HepG2 (cell line): ENCODE measurements around the gene RAB8A. TPM values are rescaled to one million over a fixed set of nuclear protein-coding genes. Genes with fewer than 3 reads are reported as not detected.

Experiments used
- ATAC-seq: fragments of 200-7000 bp; cut with Tn5 transposase; 3 replicates; pipeline ENCODE4 v1.9.1; 2020; ENCODE audit warnings: mild to moderate bottlenecking, moderate library complexity
- BruUV-seq: library from RNA; stranded (reverse); fragments of 400-500 nt; replicated peaks from 2 replicates; lab custom pipeline; 2021; lab: Mats Ljungman, UMichigan
- CTCF ChIA-PET: fragments of 300-600 bp; formaldehyde crosslinking; extraction: SDS; loops from one replicate; lab custom pipeline; 2021; ENCODE audit warnings: low total read pairs, inconsistent platforms, low intra/inter-chr PET ratio; lab: Yijun Ruan, JAX
- POLR2A ChIA-PET: fragments of 350-600 bp; sonication (Branson Sonifier 250); formaldehyde crosslinking; loops from one replicate; lab custom pipeline; 2020; ENCODE audit warnings: antibody characterized with exemption, inconsistent platforms; lab: Yijun Ruan, JAX
- DNase-seq: peaks from one replicate; pipeline ENCODE4 v3.0.0-alpha.2; 2015; ENCODE audit warnings: low spot score
- FAIRE-seq: peaks from 3 replicates; lab custom pipeline; 2011; peaks lifted over from hg19 to GRCh38; lab: Jason Lieb, UNC
- H2AFZ ChIP-seq: one replicate; pipeline ENCODE4 v1.6.1; 2011; ENCODE audit warnings: low read length, inconsistent platforms
- H3K27ac ChIP-seq: fragments of 300-600 bp; 3 replicates; pipeline ENCODE4 v1.8.0; 2011; ENCODE audit warnings: mixed run types, mild to moderate bottlenecking, mixed read lengths, low read length, inconsistent platforms; ENCODE audit not compliant: insufficient read depth; ENCODE audit errors: extremely low read length
- H3K27me3 ChIP-seq, 2 experiments: fragments of 200-600 bp in 1 of 2; 2 replicates in 1 of 2; 3 replicates in 1 of 2; pipeline versions ENCODE4 v1.6.0 to v1.8.0; 2011; ENCODE audit warnings: low read length in 2 of 2, mild to moderate bottlenecking in 2 of 2, moderate library complexity in 2 of 2, inconsistent platforms in 1 of 2; ENCODE audit not compliant: insufficient read depth in 2 of 2, control insufficient read depth in 1 of 2
- H3K36me3 ChIP-seq, 2 experiments: fragments of 200-600 bp in 1 of 2; replicated peaks in 1 of 2; 2 replicates in 1 of 2; 3 replicates in 1 of 2; pipeline versions ENCODE4 v1.5.1 to v1.8.0; 2011; ENCODE audit warnings: low read length in 2 of 2, inconsistent platforms in 1 of 2; ENCODE audit not compliant: insufficient read depth in 2 of 2, control insufficient read depth in 1 of 2
- H3K4me1 ChIP-seq: 2 replicates; pipeline ENCODE4 v1.5.1; 2012; ENCODE audit warnings: low read length, inconsistent platforms; ENCODE audit not compliant: insufficient read depth
- H3K4me2 ChIP-seq: 2 replicates; pipeline ENCODE4 v1.6.0; 2011; ENCODE audit warnings: low read depth, low read length, inconsistent platforms
- H3K4me3 ChIP-seq, 3 experiments: fragments of 200-600 bp in 1 of 3; sonication (generic), shearing (Covaris generic) in 1 of 3; replicated peaks in 1 of 3; 2 replicates each; pipeline ENCODE4 v1.5.1; 2011 to 2016; ENCODE audit warnings: low read length in 3 of 3, inconsistent platforms in 2 of 3, low read depth in 2 of 3, mild to moderate bottlenecking in 2 of 3, control low read depth in 1 of 3, mixed read lengths in 1 of 3; ENCODE audit not compliant: insufficient read depth in 1 of 3
- H3K79me2 ChIP-seq: one replicate; pipeline ENCODE4 v1.6.1; 2011; ENCODE audit warnings: low read length, inconsistent platforms; ENCODE audit not compliant: insufficient read depth
- H3K9ac ChIP-seq: 2 replicates; pipeline ENCODE4 v1.6.0; 2011; ENCODE audit warnings: mild to moderate bottlenecking, low read depth, low read length, inconsistent platforms; ENCODE audit not compliant: insufficient read depth
- H3K9me3 ChIP-seq: 2 replicates; pipeline ENCODE4 v1.5.1; 2012; ENCODE audit warnings: mild to moderate bottlenecking, low read length
- H4K20me1 ChIP-seq: 2 replicates; pipeline ENCODE4 v1.6.0; 2011; ENCODE audit warnings: inconsistent platforms, mild to moderate bottlenecking, low read length, moderate library complexity; ENCODE audit not compliant: insufficient read depth
- AGO2 ChIP-seq: fragments of 200-400 bp; formaldehyde crosslinking; optimal IDR thresholded peaks from 2 replicates; pipeline ENCODE3; 2017; ENCODE audit warnings: mild to moderate bottlenecking, low read depth, low read length, moderate library complexity
- RBFOX2 ChIP-seq: fragments of 200-400 bp; formaldehyde crosslinking; IDR thresholded peaks from 2 replicates; pipeline ENCODE4 v1.6.1; 2017; ENCODE audit warnings: low read depth, mild to moderate bottlenecking, low read length
- REPIN1 ChIP-seq: sonication (generic); formaldehyde crosslinking; IDR thresholded peaks from 2 replicates; pipeline ENCODE4 v1.8.0; 2022; ENCODE audit warnings: missing genetic modification reagents, low read depth, mild to moderate bottlenecking, borderline replicate concordance
- SYNCRIP ChIP-seq: fragments of 200-400 bp; formaldehyde crosslinking; IDR thresholded peaks from 2 replicates; pipeline ENCODE4 v1.6.1; 2018; ENCODE audit warnings: mild to moderate bottlenecking, low read depth, low read length; ENCODE audit not compliant: insufficient read depth
- TARDBP ChIP-seq: sonication (generic); formaldehyde crosslinking; IDR thresholded peaks from 2 replicates; pipeline ENCODE4 v1.8.0; 2022; ENCODE audit warnings: mild to moderate bottlenecking, missing genetic modification reagents
- ZNF12 ChIP-seq: sonication (generic); formaldehyde crosslinking; IDR thresholded peaks from 2 replicates; pipeline ENCODE4 v1.5.0; 2020; ENCODE audit warnings: missing genetic modification reagents
- WGBS: methylation state at CpG from one replicate; pipeline ENCODE4 v1.1.6; 2017; ENCODE audit warnings: low lambda C conversion rate; 5-methylcytosine and 5-hydroxymethylcytosine counted together
- in situ Hi-C: cut with HindIII; loops from 2 replicates; pipeline ENCODE4 v1.10.0; 2017; ENCODE audit warnings: low pct_unique_long_range_greater_than_20kb; ENCODE audit not compliant: extremely low pct_ligation_motif_present
- intact Hi-C: fragments of 100-400 bp; cut with micrococcal nuclease; formaldehyde crosslinking; loops from one replicate; pipeline ENCODE4 v1.10.0; 2022; ENCODE audit not compliant: unreplicated experiment
- polyA plus RNA-seq, 8 experiments: library from polyadenylated mRNA; depleted of rRNA in 3 of 8; stranded (reverse) in 7 of 8; unstranded in 1 of 8; fragments of >200 nt; fragmentation: Illumina TruSeq in 4 of 8; extraction: Trizol in 4 of 8; gene quantifications; 2 replicates each; pipeline versions ENCODE4 v1.2.1 to v1.2.3, GENCODE V29; 2011 to 2016; ENCODE audit warnings: low read depth in 4 of 8, missing spikeins in 1 of 8, mixed read lengths in 1 of 8; ENCODE audit not compliant: insufficient read depth in 1 of 8
- total RNA-seq, 5 experiments: library from RNA; depleted of rRNA; stranded (reverse); fragments of >200 nt; fragmentation: Illumina TruSeq; extraction: Trizol; gene quantifications; 2 replicates each; pipeline ENCODE4 v1.2.3, GENCODE V29; 2016; ENCODE audit warnings: low read depth in 1 of 5

Gene RAB8A
- total and polyA plus RNA-seq, 2 of the 13 experiments (the other 11 are each of a cell fraction or from before 2014, with no cell fraction given): 36.7 to 45.0 TPM

- Histone ChIP-seq H3K27me3 (no peaks in the 10 kb centered on the region), H3K4me1 (no peaks in the 10 kb centered on the region), H3K4me3 (no peak overlapping the region), H3K9me3 (no peaks in the 10 kb centered on the region), H3K9ac (no peak overlapping the region), H3K79me2 (no peaks in the 10 kb centered on the region), H2AFZ (no peak overlapping the region), H3K27ac (no peak overlapping the region), H3K4me2 (no peak overlapping the region), H4K20me1 (0 out of 2 replicates have a peak, but pooled peaks cover 2% of the 10 kb centered on the region), H3K36me3 (peaks cover 45 to 82% of the 10 kb centered on the region in 2 experiments; a peak in 4 of 5 replicates)
- POLR2A ChIA-PET: interaction anchor here (0.6 kb wide), 1 partner anchor 10 kb away, joined by 3 read pairs; no protein-coding TSS in a partner anchor
- DNase-seq: no peak
- in situ Hi-C loops: no loop called here
- no peak for FAIRE-seq
- no TSS peak for BruUV-seq
- intact Hi-C loops: no loop called here
- TF ChIP-seq AGO2 (peak; percentile 27), RBFOX2 (0 out of 2 replicates have a peak, but pooled peaks have one; percentile 22), TARDBP (CRISPR knock-in tag) (no peak)
- WGBS: 94% methylated on average over 9 of the region's 14 CpGs
- CTCF ChIA-PET: no interaction called here
- ATAC-seq: no peak
Measured at GRCh38 chr19:16124953-16125352, 13.3 kb downstream of the RAB8A start.

GRCh38 chr19:16125737-16126495, 14.2 kb downstream of the RAB8A start:
- POLR2A ChIA-PET: no interaction called here
- no peaks in the 10 kb centered on the region for H3K79me2 ChIP-seq
- H3K9me3 ChIP-seq: no peaks in the 10 kb centered on the region
- H3K4me2 ChIP-seq: no peak overlapping the region
- TF ChIP-seq REPIN1 (CRISPR knock-in tag) (no peak), ZNF12 (CRISPR knock-in tag) (no peak), SYNCRIP (no peak)
- H3K36me3 ChIP-seq: peaks cover 45 to 86% of the 10 kb centered on the region in 2 experiments; a peak in 4 of 5 replicates
- FAIRE-seq (no peak), ATAC-seq (no peak), DNase-seq (no peak)
- no peak overlapping the region for H3K4me3 ChIP-seq
- CTCF ChIA-PET: no interaction called here
- no peaks in the 10 kb centered on the region for H3K4me1 ChIP-seq
- no peaks in the 10 kb centered on the region for H3K27me3 ChIP-seq
- in situ Hi-C loops: no loop called here
- intact Hi-C loops: no loop called here
- BruUV-seq: no TSS peak
- H3K9ac ChIP-seq: no peak overlapping the region
- WGBS: 85% methylated on average over 7 of the region's 10 CpGs
- H3K27ac ChIP-seq: no peak overlapping the region
- H2AFZ ChIP-seq: no peak overlapping the region
- 0 out of 2 replicates have a peak, but pooled peaks cover 2% of the 10 kb centered on the region for H4K20me1 ChIP-seq
